Left forelimb (tissue), 1 donor: ENCODE results near the gene STK39.

Experiments used
- DNase-seq: peaks from one replicate; pipeline ENCODE4 v3.0.0-alpha.2; 2018; ENCODE audit warnings: low spot score

Gene STK39

GRCh38 chr2:168243061-168243460 is 4.3 kb downstream of the STK39 start:
- DNase-seq = no peak

GRCh38 chr2:168241746-168242145 is 5.6 kb downstream of the STK39 start:
- no peak for DNase-seq

GRCh38 chr2:168241208-168241607 is 6.2 kb downstream of the STK39 start:
- no peak for DNase-seq

- no peak for DNase-seq
Observed at GRCh38 chr2:168239281-168239680, 8.1 kb downstream of the STK39 start.

- DNase-seq = no peak
Observed at GRCh38 chr2:168237741-168238140, 9.7 kb downstream of the STK39 start.

GRCh38 chr2:168234407-168235085 is 12.8 kb downstream of the STK39 start:
- no peak for DNase-seq

GRCh38 chr2:168233726-168234406 is 13.5 kb downstream of the STK39 start:
- no peak for DNase-seq

- DNase-seq = no peak
Observed at GRCh38 chr2:168233166-168233565, 14.2 kb downstream of the STK39 start.

- no peak for DNase-seq
Observed at GRCh38 chr2:168231609-168232241, 15.7 kb downstream of the STK39 start.

- DNase-seq = no peak
Observed at GRCh38 chr2:168230389-168230788, 17.0 kb downstream of the STK39 start.

GRCh38 chr2:168224346-168224745 is 23.0 kb downstream of the STK39 start:
- no peak for DNase-seq

- DNase-seq = no peak
Observed at GRCh38 chr2:168222088-168222487, 25.3 kb downstream of the STK39 start.

- no peak for DNase-seq
Observed at GRCh38 chr2:168220965-168221819, 26.2 kb downstream of the STK39 start.

GRCh38 chr2:168217920-168218319 is 29.5 kb downstream of the STK39 start:
- no peak for DNase-seq

GRCh38 chr2:168216351-168217005 is 30.9 kb downstream of the STK39 start:
- DNase-seq = no peak

- no peak for DNase-seq
Observed at GRCh38 chr2:168215813-168216212, 31.6 kb downstream of the STK39 start.

GRCh38 chr2:168212866-168213265 is 34.5 kb downstream of the STK39 start:
- no peak for DNase-seq

GRCh38 chr2:168212167-168212566 is 35.2 kb downstream of the STK39 start:
- no peak for DNase-seq

- no peak for DNase-seq
Observed at GRCh38 chr2:168211664-168212163, 35.7 kb downstream of the STK39 start.

GRCh38 chr2:168210895-168211570 is 36.4 kb downstream of the STK39 start:
- DNase-seq = no peak
